NCI-H2029 treated with DMSO at 0.1 percent for 48 hours (cell line): ENCODE data around the gene RIMBP3C.
"Not testable (repeated sequence)": the region's sequence is repeated elsewhere in the genome, so short reads cannot be mapped to it uniquely, and the experiment has no call there.

Experiments
- DNase-seq: peaks from one replicate; lab custom pipeline; 2025; lab: John Stamatoyannopoulos, UW

RIMBP3C gene

GRCh38 chr22:21526705-21527500 is 24.4 kb downstream of the RIMBP3C start:
- not testable (repeated sequence) for DNase-seq

GRCh38 chr22:21516970-21517764 is 34.1 kb downstream of the RIMBP3C start:
- not testable (repeated sequence) for DNase-seq

GRCh38 chr22:21516522-21516921 is 34.7 kb downstream of the RIMBP3C start:
- not testable (repeated sequence) for DNase-seq

- not testable (repeated sequence) for DNase-seq
Measured at GRCh38 chr22:21515234-21515633, 36.0 kb downstream of the RIMBP3C start.

- DNase-seq, result not testable (repeated sequence)
Measured at GRCh38 chr22:21514117-21514516, 37.1 kb downstream of the RIMBP3C start.

GRCh38 chr22:21512022-21512421 is 39.2 kb downstream of the RIMBP3C start:
- not testable (repeated sequence) for DNase-seq

GRCh38 chr22:21510397-21510796 is 40.9 kb downstream of the RIMBP3C start:
- not testable (repeated sequence) for DNase-seq

GRCh38 chr22:21499623-21500506 is 51.4 kb downstream of the RIMBP3C start:
- not testable (repeated sequence) for DNase-seq

- not testable (repeated sequence) for DNase-seq
Measured at GRCh38 chr22:21498489-21498888, 52.8 kb downstream of the RIMBP3C start.

GRCh38 chr22:21497984-21498383 is 53.3 kb downstream of the RIMBP3C start:
- DNase-seq, result not testable (repeated sequence)
